Lower leg skin (tissue), 4 donors: Measurements from ENCODE around the gene GREB1L. TPM values are rescaled to one million over a fixed set of nuclear protein-coding genes. Genes with fewer than 3 reads are reported as not detected.

ENCODE experiments used
- DNase-seq, 2 donors: peaks; one replicate each; pipeline ENCODE4 v3.0.0-alpha.2; 2019; ENCODE audit warnings: low spot score in 2 of 2
- H3K4me3 ChIP-seq: fragments of 200-600 bp; sonication (generic); 2 replicates; pipeline ENCODE4 v1.5.1; 2017; ENCODE audit warnings: mild to moderate bottlenecking, low read depth; ENCODE audit not compliant: poor library complexity, severe bottlenecking
- POLR2A ChIP-seq, 2 donors: fragments of 450-650 bp; IDR thresholded peaks; one replicate each; pipeline ENCODE4 v1.6.1; 2016 to 2017; ENCODE audit warnings: antibody characterized with exemption in 2 of 2, mild to moderate bottlenecking in 1 of 2, moderate library complexity in 1 of 2
- WGBS, 2 donors: methylation state at CpG; one replicate each; pipeline ENCODE4 v1.1.5; 2018; 5-methylcytosine and 5-hydroxymethylcytosine counted together
- intact Hi-C: fragments of 100-400 bp; cut with DNase I; formaldehyde crosslinking; loops from one replicate; pipeline ENCODE4 v1.15.0; 2023; ENCODE audit warnings: low total_unique reads
- total RNA-seq, 4 donors: library from RNA; depleted of rRNA; stranded (reverse); fragments of >200 nt; gene quantifications; one replicate each; pipeline ENCODE4 v1.1.0, GENCODE V29; 2016
- TF ChIP-seq, protein P1 (sequence below), 3 donors: fragments of 450-650 bp; IDR thresholded peaks; one replicate each; pipeline ENCODE4 v1.5.1; 2016; ENCODE audit warnings: antibody characterized with exemption in 3 of 3, mild to moderate bottlenecking in 3 of 3, moderate library complexity in 2 of 3

GREB1L gene
- total RNA-seq, 4 donors from 2014 or later, result 1.1 to 6.5 (median 4.0) TPM

DNA sequence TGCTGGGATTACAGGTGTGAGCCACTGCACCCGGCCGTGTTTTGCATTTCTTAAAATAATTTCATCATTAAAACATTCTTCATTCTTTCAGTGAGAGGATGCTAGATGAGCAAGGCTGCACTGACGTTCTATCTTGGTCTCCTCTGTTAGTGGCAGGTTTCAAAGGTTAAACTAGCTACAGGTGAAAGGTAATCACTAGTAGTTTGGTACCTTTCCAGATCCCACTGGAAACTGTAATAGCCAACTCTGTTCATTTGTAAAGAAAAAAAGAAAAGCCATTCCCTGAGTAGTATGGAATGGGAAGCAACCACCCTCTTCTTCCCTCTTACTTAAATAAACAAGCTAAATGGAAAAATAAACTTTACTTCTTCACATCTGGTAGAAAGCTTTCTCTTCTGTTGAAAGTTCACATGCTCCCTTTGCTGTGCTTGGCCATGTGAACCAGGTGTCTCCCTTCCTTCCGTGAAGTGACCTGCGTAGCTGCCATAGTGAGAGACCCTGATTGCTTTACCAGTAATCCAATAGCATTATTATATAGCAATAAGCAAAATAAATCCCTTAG is 94.0 kb downstream of the GREB1L start:
- no peak overlapping the region for H3K4me3 ChIP-seq
- intact Hi-C loops, result loop anchor here (10.0 kb wide), 1 partner anchor 49 kb away; no protein-coding TSS in a partner anchor
- no peak for DNase-seq
- TF ChIP-seq, protein P1, sequence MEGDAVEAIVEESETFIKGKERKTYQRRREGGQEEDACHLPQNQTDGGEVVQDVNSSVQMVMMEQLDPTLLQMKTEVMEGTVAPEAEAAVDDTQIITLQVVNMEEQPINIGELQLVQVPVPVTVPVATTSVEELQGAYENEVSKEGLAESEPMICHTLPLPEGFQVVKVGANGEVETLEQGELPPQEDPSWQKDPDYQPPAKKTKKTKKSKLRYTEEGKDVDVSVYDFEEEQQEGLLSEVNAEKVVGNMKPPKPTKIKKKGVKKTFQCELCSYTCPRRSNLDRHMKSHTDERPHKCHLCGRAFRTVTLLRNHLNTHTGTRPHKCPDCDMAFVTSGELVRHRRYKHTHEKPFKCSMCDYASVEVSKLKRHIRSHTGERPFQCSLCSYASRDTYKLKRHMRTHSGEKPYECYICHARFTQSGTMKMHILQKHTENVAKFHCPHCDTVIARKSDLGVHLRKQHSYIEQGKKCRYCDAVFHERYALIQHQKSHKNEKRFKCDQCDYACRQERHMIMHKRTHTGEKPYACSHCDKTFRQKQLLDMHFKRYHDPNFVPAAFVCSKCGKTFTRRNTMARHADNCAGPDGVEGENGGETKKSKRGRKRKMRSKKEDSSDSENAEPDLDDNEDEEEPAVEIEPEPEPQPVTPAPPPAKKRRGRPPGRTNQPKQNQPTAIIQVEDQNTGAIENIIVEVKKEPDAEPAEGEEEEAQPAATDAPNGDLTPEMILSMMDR (IDR thresholded peaks at IDR 0.05), result no peak
- TF ChIP-seq POLR2A (IDR thresholded peaks at IDR 0.05), result no peak
- WGBS, 2 donors, result 89 to 92% methylated on average over 5 of the region's 5 CpGs

DNA sequence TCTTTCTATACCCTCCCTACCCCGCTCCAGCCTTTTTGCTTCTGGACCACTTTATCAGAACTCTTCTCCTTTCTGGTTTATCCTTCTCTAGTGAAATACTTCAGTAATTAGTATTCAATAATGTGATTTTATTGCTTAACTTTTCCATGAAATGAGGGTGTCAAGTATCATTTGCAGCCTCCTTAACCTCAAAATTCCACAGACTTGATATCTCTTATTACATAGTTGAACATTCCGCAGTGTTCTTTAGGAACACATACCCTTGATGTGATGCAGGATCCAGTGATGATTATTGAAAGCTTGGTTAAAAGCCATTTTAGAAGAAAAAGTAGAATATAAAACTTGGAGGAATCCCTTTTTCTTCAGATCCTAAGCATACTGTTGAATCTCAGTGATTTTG is 94.8 kb downstream of the GREB1L start:
- TF ChIP-seq, protein P1 (IDR thresholded peaks at IDR 0.05), result no peak
- no peak for TF ChIP-seq POLR2A (IDR thresholded peaks at IDR 0.05)
- 93 to 98% methylated on average over 2 of the region's 2 CpGs for WGBS, 2 donors
- no peak for DNase-seq
- intact Hi-C loops, result loop anchor here (10.0 kb wide), 1 partner anchor 48 kb away; no protein-coding TSS in a partner anchor
- no peak overlapping the region for H3K4me3 ChIP-seq

DNA sequence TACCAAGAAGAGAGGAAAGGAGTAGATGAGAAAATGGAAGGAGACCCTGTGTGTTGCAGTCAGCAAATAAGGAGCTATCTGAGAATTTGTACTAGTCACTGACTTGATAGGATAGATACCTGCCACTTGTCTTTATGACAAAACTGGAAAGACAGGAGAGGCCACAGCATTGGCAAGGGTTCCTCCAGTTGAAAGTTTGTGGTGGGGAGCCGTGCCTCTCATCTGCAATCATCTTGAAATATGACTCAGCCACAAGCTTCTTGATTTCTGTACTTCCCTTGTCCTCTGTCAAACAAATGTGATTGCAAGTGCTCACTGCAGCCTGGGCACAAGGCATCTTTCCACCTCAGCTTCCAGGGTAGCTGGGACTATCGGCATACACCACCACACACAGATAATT is 99.1 kb downstream of the GREB1L start:
- TF ChIP-seq, protein P1 (IDR thresholded peaks at IDR 0.05), result no peak
- TF ChIP-seq POLR2A (IDR thresholded peaks at IDR 0.05), result no peak
- WGBS, 2 donors, result 50 to 62% methylated on average over 2 of the region's 2 CpGs
- no peak overlapping the region for H3K4me3 ChIP-seq
- intact Hi-C loops, result no loop called here
- DNase-seq, result no peak

DNA sequence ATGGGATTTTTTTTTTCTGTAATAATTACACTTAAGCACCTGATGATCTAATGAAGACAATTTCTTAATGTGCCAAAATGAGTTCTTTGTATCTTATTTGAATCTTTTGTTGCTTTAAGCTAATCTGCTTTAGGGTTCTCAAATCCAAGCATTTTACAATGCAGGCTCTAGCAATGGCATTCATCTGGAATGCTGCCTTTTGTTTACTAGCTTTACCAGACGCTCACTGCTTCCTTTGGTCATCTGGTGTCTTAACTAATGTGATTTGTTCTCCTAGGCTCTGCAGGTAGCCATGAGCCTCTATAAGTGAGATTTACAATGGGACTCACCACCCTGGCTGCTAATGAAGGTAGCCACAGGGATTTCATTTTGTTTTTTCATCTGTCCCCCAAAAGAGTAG is 100.3 kb downstream of the GREB1L start:
- intact Hi-C loops, result no loop called here
- no peak overlapping the region for H3K4me3 ChIP-seq
- WGBS, 2 donors, result 54 to 62% methylated on average over 1 of the region's 1 CpG
- no peak for DNase-seq
- TF ChIP-seq, protein P1 (IDR thresholded peaks at IDR 0.05), result no peak
- no peak for TF ChIP-seq POLR2A (IDR thresholded peaks at IDR 0.05)

DNA sequence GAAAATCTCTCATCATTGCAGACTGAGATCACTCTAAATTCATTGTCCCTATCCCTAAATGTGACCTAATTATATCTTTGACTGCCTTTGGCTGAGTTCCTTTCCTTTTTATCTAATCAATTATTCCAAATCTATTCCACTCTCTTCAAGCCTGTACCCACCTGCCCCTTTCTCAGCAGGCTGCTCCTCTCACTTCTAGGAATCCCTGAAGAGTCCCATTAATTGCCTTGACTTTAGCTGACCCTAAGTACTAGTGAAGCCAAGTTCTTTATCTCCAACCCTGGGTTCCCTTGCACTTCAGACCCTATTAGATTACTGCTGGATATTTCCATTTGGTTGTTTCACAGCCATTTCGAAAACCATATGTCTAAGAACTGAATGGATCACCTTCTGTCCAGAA is 102.8 kb downstream of the GREB1L start:
- no peak for TF ChIP-seq POLR2A (IDR thresholded peaks at IDR 0.05)
- TF ChIP-seq, protein P1 (IDR thresholded peaks at IDR 0.05), result no peak
- H3K4me3 ChIP-seq, result no peak overlapping the region
- WGBS, 2 donors, result 82 to 90% methylated on average over 1 of the region's 1 CpG
- intact Hi-C loops, result no loop called here
- DNase-seq, result no peak

DNA sequence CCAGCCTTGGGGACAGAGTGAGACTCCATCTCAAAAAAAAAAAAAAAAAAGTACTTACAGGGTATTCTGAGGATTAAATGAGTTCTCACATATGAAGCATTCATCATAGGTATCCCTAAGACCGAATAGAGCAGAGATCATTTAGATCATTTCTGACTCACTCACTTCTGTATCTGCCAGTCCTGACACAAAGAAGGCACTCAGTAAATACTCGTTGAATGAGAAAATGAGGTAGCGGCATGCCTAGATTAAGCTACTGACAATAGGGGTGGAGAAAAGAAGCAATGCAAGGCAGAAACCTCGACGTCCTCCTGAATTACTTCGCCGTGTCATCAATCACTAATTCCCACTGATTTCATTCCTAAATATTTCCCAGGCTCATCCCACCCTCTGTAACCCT is 103.8 kb downstream of the GREB1L start:
- intact Hi-C loops, result no loop called here
- DNase-seq, result no peak
- TF ChIP-seq, protein P1 (IDR thresholded peaks at IDR 0.05), result no peak
- no peak for TF ChIP-seq POLR2A (IDR thresholded peaks at IDR 0.05)
- 73 to 77% methylated on average over 7 of the region's 7 CpGs for WGBS, 2 donors
- no peak overlapping the region for H3K4me3 ChIP-seq
